Activated gamma-delta T cell treated with Interleukin-2 at 50 U/mL for 16 hours (primary cell): ENCODE results near the gene OR51A4.
"Not testable (repeated sequence)": the region's sequence is repeated elsewhere in the genome, so short reads cannot be mapped to it uniquely, and the experiment has no call there.

Experiments
- DNase-seq: peaks from one replicate; pipeline ENCODE4 v3.0.0-alpha.2; 2020

The OR51A4 gene

GRCh38 chr11:4947505-4947904 lies at the start of gene OR51A4:
Gene OR51A4, minus strand, starts transcription at chr11:4947605. Its CDS starts 505 bp downstream, at chr11:4947100.
- no peak for DNase-seq

GRCh38 chr11:4994551-4994950 lies 47.1 kb upstream of the OR51A4 start, which contains the start of gene OR51L1:
Gene OR51L1, plus strand, starts transcription at chr11:4994851. Its CDS starts 4,132 bp downstream, at chr11:4998983.
- no peak for DNase-seq

- DNase-seq: no peak
Observed at GRCh38 chr11:4991060-4991459, 43.7 kb upstream of the OR51A4 start.

- DNase-seq: no peak
Observed at GRCh38 chr11:4983841-4984240, 36.4 kb upstream of the OR51A4 start.

GRCh38 chr11:4982678-4983077 lies 35.3 kb upstream of the OR51A4 start:
- no peak for DNase-seq

- DNase-seq: no peak
Observed at GRCh38 chr11:4979036-4979435, 31.6 kb upstream of the OR51A4 start.

- DNase-seq: no peak
Observed at GRCh38 chr11:4975436-4975835, 28.0 kb upstream of the OR51A4 start.

GRCh38 chr11:4962816-4963215 lies 15.4 kb upstream of the OR51A4 start:
- DNase-seq: no peak

- DNase-seq: no peak
Observed at GRCh38 chr11:4960877-4961276, 13.5 kb upstream of the OR51A4 start.

GRCh38 chr11:4957396-4957795 lies 10.0 kb upstream of the OR51A4 start:
- no peak for DNase-seq

- not testable (repeated sequence) for DNase-seq
Observed at GRCh38 chr11:4955613-4956012, 8.2 kb upstream of the OR51A4 start, which contains the start of gene OR51A2. Gene OR51A2, minus strand, starts transcription at chr11:4955713. Its CDS starts 0 bp downstream, at chr11:4955713.

- no peak for DNase-seq
Observed at GRCh38 chr11:4936745-4937144, 10.7 kb downstream of the OR51A4 start.

GRCh38 chr11:4932751-4933150 lies 14.7 kb downstream of the OR51A4 start:
- no peak for DNase-seq

GRCh38 chr11:4926608-4927007 lies 20.8 kb downstream of the OR51A4 start:
- DNase-seq: no peak

GRCh38 chr11:4924239-4924638 lies 23.2 kb downstream of the OR51A4 start, which contains the start of gene OR51G1:
Gene OR51G1, minus strand, starts transcription at chr11:4924339. Its CDS starts 0 bp downstream, at chr11:4924339.
- DNase-seq: no peak

- no peak for DNase-seq
Observed at GRCh38 chr11:4922304-4922703, 25.1 kb downstream of the OR51A4 start.

- no peak for DNase-seq
Observed at GRCh38 chr11:4921796-4922195, 25.6 kb downstream of the OR51A4 start.

- no peak for DNase-seq
Observed at GRCh38 chr11:4919250-4919649, 28.2 kb downstream of the OR51A4 start, which contains the start of gene OR51G2. Gene OR51G2, minus strand, starts transcription at chr11:4919350. Its CDS starts 3,687 bp downstream, at chr11:4915663.

GRCh38 chr11:4916581-4916980 lies 30.8 kb downstream of the OR51A4 start:
- no peak for DNase-seq

- no peak for DNase-seq
Observed at GRCh38 chr11:4903484-4903883, 43.9 kb downstream of the OR51A4 start, which contains the start of gene OR51A7. Gene OR51A7, plus strand, starts transcription at chr11:4903783. Its CDS starts 3,587 bp downstream, at chr11:4907370.
